ENCODE data around the gene VAMP2. TPM values are rescaled to one million over a fixed set of nuclear protein-coding genes. Genes with fewer than 3 reads are reported as not detected.
A peak's percentile ranks its signal among the peaks of the same experiment; 100 is the strongest.

Gene VAMP2
- total RNA-seq, 4 donors from 2014 or later: 14.6 to 39.8 (median 33.4) TPM

GRCh38 chr17:8164815-8165131 lies 2.0 kb upstream of the VAMP2 start:
- Histone ChIP-seq H3K36me3 (peaks cover 0 to 17% of the 10 kb centered on the region in 2 donors), H3K27ac (peak overlapping the region; percentile 96 to 100 (median 98)), H3K9me3 (no peaks in the 10 kb centered on the region), H3K27me3 (no peaks in the 10 kb centered on the region), H3K4me3 (no peak overlapping the region), H3K4me1 (peaks cover 9 to 47% (median 29%) of the 10 kb centered on the region in 3 donors)
- WGBS, 2 donors (ENCODE audit: low coverage in 1 of 2): 63% methylated on average over 6 of the region's 6 CpGs; no CpG with 5 or more reads in 1 of the 2 donors
- TF ChIP-seq POLR2A (IDR thresholded peaks at IDR 0.05) (no peak), EP300 (IDR thresholded peaks at IDR 0.05) (no peak), POLR2AphosphoS5 (IDR thresholded peaks at IDR 0.05) (no peak), CTCF (IDR thresholded peaks at IDR 0.05) (no peak)
- no peak for ATAC-seq

GRCh38 chr17:8163978-8164814 lies 1.4 kb upstream of the VAMP2 start:
- H3K4me3 ChIP-seq: no peak overlapping the region
- 19 to 28% methylated on average over 5 to 6 of the region's 13 CpGs for WGBS, 2 donors (ENCODE audit: low coverage in 1 of 2)
- ATAC-seq: peak; percentile 62

GRCh38 chr17:8162997-8163977 lies 539 bp upstream of the VAMP2 start:
- H3K4me1 ChIP-seq: peaks cover 9 to 62% (median 37%) of the 10 kb centered on the region in 3 donors
- 0% methylated on average over 3 to 9 of the region's 55 CpGs for WGBS, 2 donors (ENCODE audit: low coverage in 1 of 2)

More at GRCh38 chr17:8163978-8164814, 1.4 kb upstream of the VAMP2 start:
- Histone ChIP-seq H3K27ac (peak overlapping the region; percentile 96 to 100 (median 98)), H3K4me1 (peaks cover 9 to 53% (median 31%) of the 10 kb centered on the region in 3 donors), H3K9me3 (no peaks in the 10 kb centered on the region), H3K27me3 (no peaks in the 10 kb centered on the region), H3K36me3 (peaks cover 0 to 23% of the 10 kb centered on the region in 2 donors)
- peak; percentile 51 for TF ChIP-seq POLR2AphosphoS5 (IDR thresholded peaks at IDR 0.05)
- no peak for TF ChIP-seq POLR2A (IDR thresholded peaks at IDR 0.05)
- TF ChIP-seq CTCF (IDR thresholded peaks at IDR 0.05): no peak
- no peak for TF ChIP-seq EP300 (IDR thresholded peaks at IDR 0.05)

More at GRCh38 chr17:8162997-8163977, 539 bp upstream of the VAMP2 start:
- Histone ChIP-seq H3K36me3 (peaks cover 0 to 25% of the 10 kb centered on the region in 2 donors), H3K27me3 (no peaks in the 10 kb centered on the region), H3K9me3 (no peaks in the 10 kb centered on the region), H3K4me3 (peak overlapping the region; percentile 69 to 87), H3K27ac (peak overlapping the region; percentile 96 to 100 (median 98))
- ATAC-seq: peak; percentile 46
- TF ChIP-seq POLR2AphosphoS5 (IDR thresholded peaks at IDR 0.05) (no peak), EP300 (IDR thresholded peaks at IDR 0.05) (no peak), CTCF (IDR thresholded peaks at IDR 0.05) (no peak), POLR2A (IDR thresholded peaks at IDR 0.05) (no peak)

All from gastroesophageal sphincter (tissue), 4 donors.